Fibroblast of lung (primary cell): Measurements from ENCODE around the gene PNPLA8.

Experiments used
- CTCF ChIP-seq, 2 donors: IDR thresholded peaks in 1 of 2; conservative IDR thresholded peaks in 1 of 2; 1 replicate in 1 of 2; 2 replicates in 1 of 2; pipeline ENCODE4 v1.5.1; 2011 to 2012; ENCODE audit warnings: low read length in 2 of 2, control low read depth in 1 of 2, inconsistent platforms in 1 of 2, low read depth in 1 of 2, mild to moderate bottlenecking in 1 of 2
- EZH2 ChIP-seq: IDR thresholded peaks from 2 replicates; pipeline ENCODE4 v1.5.1; 2012; ENCODE audit warnings: low read length, control low read depth, mild to moderate bottlenecking; ENCODE audit errors: missing control alignments

- TF ChIP-seq CTCF (conservative IDR thresholded peaks at IDR 0.05 in 1 of 2, IDR thresholded peaks at IDR 0.05 in 1 of 2; ENCODE audit: low read depth in 1 of 2, low read length in 2 of 2) (no peak), EZH2 (peak; percentile 38)
These were observed 69.8 kb downstream of the PNPLA8 start, which contains the start of gene NRCAM for GRCh38 chr7:108455998-108456677.
